Measurements from ENCODE around the gene CDKAL1. TPM values are rescaled to one million over a fixed set of nuclear protein-coding genes. Genes with fewer than 3 reads are reported as not detected.

The CDKAL1 gene
- total and polyA plus RNA-seq, 9 of the 15 experiments (the other 6 are each of a cell fraction or from before 2014, with no cell fraction given) = 11.2 to 36.3 (median 20.1) TPM

GRCh38 chr6:21133901-21134300 lies 599.6 kb downstream of the CDKAL1 start:
- Histone ChIP-seq H3K9me3 (replicated peaks; ENCODE audit: control insufficient read depth, insufficient read depth, low read depth, low read length) (no peaks in the 10 kb centered on the region), H3K4me3 (no peak overlapping the region), H3K79me2 (ENCODE audit: control insufficient read depth, insufficient read depth, low read length) (no peaks in the 10 kb centered on the region), H3K36me3 (ENCODE audit: control insufficient read depth, insufficient read depth, low read length) (no peaks in the 10 kb centered on the region), H3K4me1 (replicated peaks in 1 of 2; ENCODE audit: control insufficient read depth in 2 of 2, insufficient read depth in 2 of 2, low read length in 2 of 2) (no peaks in the 10 kb centered on the region), H3K27ac (ENCODE audit: extremely low read depth, low read depth, low read length) (no peak overlapping the region), H2AFZ (ENCODE audit: low read depth, low read length) (no peak overlapping the region), H3K9me1 (ENCODE audit: control insufficient read depth, insufficient read depth, low read length) (no peaks in the 10 kb centered on the region), H4K20me1 (replicated peaks; ENCODE audit: control insufficient read depth, insufficient read depth, low read length) (no peaks in the 10 kb centered on the region), H3K27me3 (ENCODE audit: control insufficient read depth in 2 of 2, insufficient read depth in 2 of 2, low read length in 2 of 2) (no peaks in the 10 kb centered on the region), H3K4me2 (ENCODE audit: insufficient read depth, low read length) (no peak overlapping the region), H3K9ac (ENCODE audit: insufficient read depth in 1 of 2, low read depth in 2 of 2, low read length in 2 of 2) (no peak overlapping the region)
- BruUV-seq (replicated peaks) = no TSS peak
- DNase-seq (ENCODE audit: extremely low read depth in 1 of 4, low spot score in 3 of 4) = no peak
- in situ Hi-C loops (cut with MboI) = no loop called here
- TF ChIP-seq PRMT5 (CRISPR knock-in tag; IDR thresholded peaks at IDR 0.05) = no peak
- no peak for TF ChIP-seq JUN (IDR thresholded peaks at IDR 0.05; ENCODE audit: borderline replicate concordance, low read depth, low read length)
- no peak for TF ChIP-seq JUN (CRISPR knock-in tag; IDR thresholded peaks at IDR 0.05; ENCODE audit: borderline replicate concordance)
- no peak for TF ChIP-seq ESRRA (IDR thresholded peaks at IDR 0.05; ENCODE audit: borderline replicate concordance, low read depth)
- TF ChIP-seq KLF16 (IDR thresholded peaks at IDR 0.05) = no peak
- no peak for TF ChIP-seq GTF3C2 (IDR thresholded peaks at IDR 0.05; ENCODE audit: borderline replicate concordance, extremely low read depth, insufficient read length)
- no peak for TF ChIP-seq SRSF1 (IDR thresholded peaks at IDR 0.05; ENCODE audit: low read depth, low read length)
- TF ChIP-seq CTCFL (IDR thresholded peaks at IDR 0.05; ENCODE audit: borderline replicate concordance, insufficient read depth, low read depth, low read length, poor library complexity, severe bottlenecking) = no peak
- no peak for TF ChIP-seq TAL1 (IDR thresholded peaks at IDR 0.05)
- TF ChIP-seq DEAF1 (CRISPR knock-in tag; IDR thresholded peaks at IDR 0.05) = no peak
- TF ChIP-seq TCF7L2 (IDR thresholded peaks at IDR 0.05; ENCODE audit: low read depth, low read length) = no peak
- ATAC-seq = no peak
- POLR2A ChIA-PET = no interaction called here
- 43% methylated on average over 6 of the region's 6 CpGs for WGBS (ENCODE audit: insufficient coverage, low coverage, missing lambda C conversion rate)
- CTCF ChIA-PET (ENCODE audit: low intra/inter-chr PET ratio) = no interaction called here
- intact Hi-C loops (cut with micrococcal nuclease) = no loop called here
- FAIRE-seq = no peak

All from K562 (cell line).